ENCODE results near the gene MRPS5.
"Not testable (repeated sequence)": the region's sequence is repeated elsewhere in the genome, so short reads cannot be mapped to it uniquely, and the experiment has no call there.

The MRPS5 gene

GRCh38 chr2:95099910-95100309, 21.7 kb downstream of the MRPS5 start:
- Histone ChIP-seq H3K4me3 (replicated peaks; ENCODE audit: insufficient read depth, low read length) (no peak overlapping the region), H3K27me3 (ENCODE audit: insufficient read depth, poor library complexity, severe bottlenecking) (no peaks in the 10 kb centered on the region), H3K27ac (replicated peaks) (no peak overlapping the region)
- no peak for TF ChIP-seq GABPA (IDR thresholded peaks at IDR 0.05; ENCODE audit: low read depth)
- TF ChIP-seq REST (IDR thresholded peaks at IDR 0.05; ENCODE audit: insufficient replicate concordance, low read depth) = no peak
- TF ChIP-seq SPI1 (IDR thresholded peaks at IDR 0.05; ENCODE audit: borderline replicate concordance, low read depth) = no peak
- TF ChIP-seq, protein P1, sequence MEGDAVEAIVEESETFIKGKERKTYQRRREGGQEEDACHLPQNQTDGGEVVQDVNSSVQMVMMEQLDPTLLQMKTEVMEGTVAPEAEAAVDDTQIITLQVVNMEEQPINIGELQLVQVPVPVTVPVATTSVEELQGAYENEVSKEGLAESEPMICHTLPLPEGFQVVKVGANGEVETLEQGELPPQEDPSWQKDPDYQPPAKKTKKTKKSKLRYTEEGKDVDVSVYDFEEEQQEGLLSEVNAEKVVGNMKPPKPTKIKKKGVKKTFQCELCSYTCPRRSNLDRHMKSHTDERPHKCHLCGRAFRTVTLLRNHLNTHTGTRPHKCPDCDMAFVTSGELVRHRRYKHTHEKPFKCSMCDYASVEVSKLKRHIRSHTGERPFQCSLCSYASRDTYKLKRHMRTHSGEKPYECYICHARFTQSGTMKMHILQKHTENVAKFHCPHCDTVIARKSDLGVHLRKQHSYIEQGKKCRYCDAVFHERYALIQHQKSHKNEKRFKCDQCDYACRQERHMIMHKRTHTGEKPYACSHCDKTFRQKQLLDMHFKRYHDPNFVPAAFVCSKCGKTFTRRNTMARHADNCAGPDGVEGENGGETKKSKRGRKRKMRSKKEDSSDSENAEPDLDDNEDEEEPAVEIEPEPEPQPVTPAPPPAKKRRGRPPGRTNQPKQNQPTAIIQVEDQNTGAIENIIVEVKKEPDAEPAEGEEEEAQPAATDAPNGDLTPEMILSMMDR (IDR thresholded peaks at IDR 0.05; ENCODE audit: insufficient read depth, low read length) = no peak
- no peak for TF ChIP-seq POLR2AphosphoS5 (IDR thresholded peaks at IDR 0.05; ENCODE audit: low read depth)
- no peak for DNase-seq (ENCODE audit: low read depth in 1 of 2, low spot score in 1 of 2)

DNA sequence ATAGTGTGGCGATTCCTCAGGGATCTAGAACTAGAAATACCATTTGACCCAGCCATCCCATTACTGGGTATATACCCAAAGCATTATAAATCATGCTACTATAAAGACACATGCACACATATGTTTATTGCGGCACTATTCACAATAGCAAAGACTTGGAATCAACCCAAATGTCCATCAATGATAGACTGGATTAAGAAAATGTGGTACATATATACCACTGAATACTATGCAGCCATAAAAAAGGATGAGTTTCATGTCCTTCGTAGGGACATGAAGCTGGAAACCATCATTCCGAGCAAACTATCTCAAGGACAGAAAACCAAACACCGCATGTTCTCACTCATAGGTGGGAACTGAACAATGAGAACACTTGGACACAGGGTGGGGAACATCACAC, 23.3 kb downstream of the MRPS5 start:
- not testable (repeated sequence) for DNase-seq (ENCODE audit: low read depth in 1 of 2, low spot score in 1 of 2); H3K27ac ChIP-seq (replicated peaks); H3K4me3 ChIP-seq (replicated peaks; ENCODE audit: insufficient read depth, low read length); H3K27me3 ChIP-seq (ENCODE audit: insufficient read depth, poor library complexity, severe bottlenecking)

DNA sequence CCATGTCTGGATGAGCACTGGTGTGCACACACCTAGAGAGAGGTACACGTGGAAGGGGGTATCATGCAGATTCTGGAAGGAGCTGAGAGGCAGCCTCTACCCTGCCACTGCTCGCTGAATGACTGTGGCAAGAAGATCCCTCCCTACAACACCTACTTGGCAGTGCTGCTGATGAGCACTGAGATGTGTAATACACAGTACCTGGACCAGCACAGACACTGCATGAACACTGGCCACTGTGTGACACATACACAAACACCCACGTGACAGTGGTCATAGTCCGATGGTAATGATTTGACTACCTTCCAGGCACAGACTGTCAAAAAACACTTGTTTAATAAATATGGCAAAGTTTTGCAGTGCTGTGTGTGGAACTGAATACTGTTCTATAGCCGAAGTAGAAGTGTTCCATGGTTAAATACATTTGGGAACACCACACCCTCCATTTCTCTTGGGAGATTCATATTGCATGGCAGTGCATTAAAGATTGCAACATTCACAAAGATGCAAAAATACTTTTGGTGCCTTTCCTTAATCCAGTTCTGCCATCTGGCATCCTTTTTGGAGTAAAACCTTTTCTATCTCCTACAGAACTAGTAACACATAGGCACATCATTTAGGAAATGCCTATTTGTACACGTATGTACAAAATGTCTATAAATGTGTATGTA, 29.6 kb downstream of the MRPS5 start:
- no peak for TF ChIP-seq GABPA (IDR thresholded peaks at IDR 0.05; ENCODE audit: low read depth)
- TF ChIP-seq, protein P1 (IDR thresholded peaks at IDR 0.05; ENCODE audit: insufficient read depth, low read length) = no peak
- Histone ChIP-seq H3K27ac (replicated peaks) (no peak overlapping the region), H3K27me3 (ENCODE audit: insufficient read depth, poor library complexity, severe bottlenecking) (no peaks in the 10 kb centered on the region), H3K4me3 (replicated peaks; ENCODE audit: insufficient read depth, low read length) (no peak overlapping the region)
- DNase-seq (ENCODE audit: low read depth in 1 of 2, low spot score in 1 of 2) = no peak

DNA sequence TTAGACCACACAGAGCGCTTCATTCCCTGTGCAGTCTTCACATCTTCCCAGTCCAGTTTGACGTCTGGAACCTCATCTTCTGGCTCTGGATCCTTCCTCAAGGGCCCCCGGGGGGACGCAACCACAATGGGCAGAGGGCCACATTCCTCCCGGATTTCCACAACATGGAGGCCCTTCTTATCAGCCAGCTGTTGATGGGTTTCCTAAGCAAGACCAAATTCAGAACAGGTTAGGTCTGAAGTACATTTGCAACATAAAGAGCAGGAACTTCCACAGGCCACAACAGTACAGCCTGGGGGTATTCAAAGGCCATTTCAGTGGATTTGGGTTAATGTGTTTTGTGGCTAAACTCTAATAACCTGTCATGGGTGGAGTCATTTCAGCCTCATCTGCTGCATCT, 34.2 kb downstream of the MRPS5 start:
- DNase-seq (ENCODE audit: low read depth in 1 of 2, low spot score in 1 of 2) = no peak
- no peak overlapping the region for H3K27ac ChIP-seq (replicated peaks)
- no peaks in the 10 kb centered on the region for H3K27me3 ChIP-seq (ENCODE audit: insufficient read depth, poor library complexity, severe bottlenecking)
- no peak overlapping the region for H3K4me3 ChIP-seq (replicated peaks; ENCODE audit: insufficient read depth, low read length)
- TF ChIP-seq GABPA (IDR thresholded peaks at IDR 0.05; ENCODE audit: low read depth) (no peak), REST (IDR thresholded peaks at IDR 0.05; ENCODE audit: insufficient replicate concordance, low read depth) (no peak), SPI1 (IDR thresholded peaks at IDR 0.05; ENCODE audit: borderline replicate concordance, low read depth) (no peak), POLR2AphosphoS5 (IDR thresholded peaks at IDR 0.05; ENCODE audit: low read depth) (no peak)
- TF ChIP-seq, protein P1 (IDR thresholded peaks at IDR 0.05; ENCODE audit: insufficient read depth, low read length) = no peak

Measured in HL-60 (cell line).